OCI-LY7 (cell line): ENCODE results near the gene OAT. TPM values are rescaled to one million over a fixed set of nuclear protein-coding genes. Genes with fewer than 3 reads are reported as not detected.

Experiments
- BruUV-seq: library from RNA; stranded (reverse); fragments of 400-500 nt; replicated peaks from 2 replicates; lab custom pipeline; 2021; lab: Mats Ljungman, UMichigan
- CTCF ChIA-PET: fragments of 300-600 bp; sonication (Branson Sonifier 250); formaldehyde crosslinking; loops from one replicate; lab custom pipeline; 2022; ENCODE audit warnings: antibody characterized with exemption; ENCODE audit not compliant: unreplicated experiment; lab: Charles Lee
- POLR2A ChIA-PET: fragments of 300-600 bp; sonication (Branson Sonifier 250); formaldehyde crosslinking; loops from one replicate; lab custom pipeline; 2022; ENCODE audit warnings: antibody characterized with exemption; lab: Charles Lee
- DNase-seq: peaks from one replicate; pipeline ENCODE4 v3.0.0-alpha.2; 2015; ENCODE audit warnings: low spot score
- H2AFZ ChIP-seq: fragments of 200-600 bp; sonication (generic), shearing (Covaris generic); 2 replicates; pipeline ENCODE4 v1.6.1; 2014; ENCODE audit warnings: mild to moderate bottlenecking, antibody characterized with exemption, low read length, moderate library complexity
- H3K27ac ChIP-seq: fragments of 200-600 bp; sonication (generic); 2 replicates; pipeline ENCODE4 v1.5.1; 2014; ENCODE audit warnings: mixed run types, low read depth, mild to moderate bottlenecking, moderate library complexity, low read length, inconsistent platforms; ENCODE audit not compliant: poor library complexity, severe bottlenecking
- H3K36me3 ChIP-seq: fragments of 200-600 bp; sonication (generic); 2 replicates; pipeline ENCODE4 v1.6.1; 2014; ENCODE audit warnings: mild to moderate bottlenecking, antibody characterized with exemption, low read length, moderate library complexity, mixed read lengths; ENCODE audit not compliant: insufficient read depth
- H3K4me1 ChIP-seq: fragments of 200-600 bp; sonication (generic); 2 replicates; pipeline ENCODE4 v1.5.1; 2014; ENCODE audit warnings: mild to moderate bottlenecking, low read length; ENCODE audit not compliant: insufficient read depth, poor library complexity, severe bottlenecking
- H3K4me2 ChIP-seq: fragments of 200-600 bp; sonication (generic); 2 replicates; pipeline ENCODE4 v1.6.1; 2014; ENCODE audit warnings: mild to moderate bottlenecking, low read length
- H3K4me3 ChIP-seq: fragments of 200-600 bp; sonication (generic); 2 replicates; pipeline ENCODE4 v1.5.1; 2014; ENCODE audit warnings: mild to moderate bottlenecking, low read depth, low read length; ENCODE audit not compliant: poor library complexity, severe bottlenecking
- H3K79me2 ChIP-seq: fragments of 200-600 bp; sonication (generic); 2 replicates; pipeline ENCODE4 v1.6.1; 2016; ENCODE audit warnings: low read depth, mild to moderate bottlenecking, low read length, moderate library complexity, mixed read lengths; ENCODE audit not compliant: insufficient read depth
- H3K9me2 ChIP-seq: fragments of 200-600 bp; sonication (generic); 2 replicates; pipeline ENCODE4 v1.6.1; 2016; ENCODE audit warnings: mild to moderate bottlenecking, low read length, mixed read lengths; ENCODE audit not compliant: insufficient read depth
- H3K9me3 ChIP-seq: fragments of 200-600 bp; sonication (generic); 2 replicates; pipeline ENCODE4 v1.6.1; 2014; ENCODE audit warnings: mild to moderate bottlenecking, mixed run types, low read length, mixed read lengths
- H4K20me1 ChIP-seq: fragments of 200-600 bp; sonication (generic); 2 replicates; pipeline ENCODE4 v1.6.1; 2014; ENCODE audit warnings: mild to moderate bottlenecking, antibody characterized with exemption, low read length, moderate library complexity, mixed read lengths; ENCODE audit not compliant: insufficient read depth
- CTCF ChIP-seq: fragments of 200-600 bp; sonication (generic); conservative IDR thresholded peaks from 2 replicates; pipeline ENCODE4 v1.5.1; 2014; ENCODE audit warnings: mild to moderate bottlenecking, antibody characterized with exemption, low read length, moderate library complexity, mixed read lengths
- EZH2phosphoT487 ChIP-seq: fragments of 200-600 bp; sonication (generic); IDR thresholded peaks from 2 replicates; pipeline ENCODE4 v1.6.1; 2018; ENCODE audit warnings: low read depth, borderline replicate concordance, mild to moderate bottlenecking, mixed run types, antibody characterized with exemption, low read length, moderate library complexity, mixed read lengths
- intact Hi-C: fragments of 100-400 bp; cut with micrococcal nuclease; formaldehyde crosslinking; loops from one replicate; pipeline ENCODE4 v1.10.0; 2022; ENCODE audit not compliant: unreplicated experiment
- total RNA-seq, 2 experiments: library from RNA; depleted of rRNA in 1 of 2; stranded (reverse); fragments of >200 nt in 1 of 2; shearing (Covaris generic) in 1 of 2; gene quantifications; 2 replicates each; pipeline ENCODE4 v1.2.3, GENCODE V29; 2014 to 2022

The OAT gene
- total RNA-seq, 2 experiments from 2014 or later: 13.5 to 27.1 TPM

DNA sequence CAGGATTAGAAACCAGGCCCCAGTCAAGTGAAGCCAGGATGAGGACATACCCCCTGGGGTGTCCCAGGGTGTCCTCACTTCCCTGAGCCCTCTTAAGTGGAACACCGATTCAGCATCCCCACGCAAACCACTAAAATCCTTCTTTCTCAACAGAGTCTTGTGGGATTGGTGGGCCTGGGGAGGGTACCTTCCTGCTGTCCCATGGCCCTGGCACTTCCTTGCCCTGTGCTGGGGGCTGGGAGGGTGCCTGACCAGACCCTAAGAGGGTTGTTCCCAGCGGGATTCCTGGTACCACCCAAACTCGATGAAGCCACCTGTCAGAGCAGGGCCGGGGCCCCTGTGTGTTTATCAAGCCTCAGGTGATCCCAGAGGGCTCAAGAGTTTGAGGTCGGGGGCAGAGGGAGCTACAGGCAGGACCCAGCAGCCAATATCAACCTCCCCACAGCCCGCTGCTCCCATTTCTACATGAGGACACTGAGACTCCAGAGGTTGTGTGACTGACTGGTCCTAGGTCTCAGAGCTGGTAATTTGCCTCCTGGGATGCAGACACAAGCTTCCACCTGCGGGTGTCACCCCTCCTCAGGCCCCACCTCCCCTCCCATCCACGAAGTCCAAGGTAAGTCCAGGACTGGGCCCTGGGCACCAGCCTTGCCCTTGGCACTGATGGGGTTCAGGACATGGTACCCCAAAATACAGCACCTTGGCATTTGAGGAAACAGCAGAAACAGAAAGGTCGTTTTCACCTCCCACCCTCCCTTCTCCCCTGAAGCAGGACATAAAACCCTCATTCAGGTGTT lies 31.4 kb downstream of the OAT start:
- Histone ChIP-seq H2AFZ (no peak overlapping the region), H3K36me3 (no peaks in the 10 kb centered on the region), H3K9me3 (no peaks in the 10 kb centered on the region), H3K4me1 (peaks cover 5% of the 10 kb centered on the region), H3K4me2 (no peak overlapping the region), H4K20me1 (no peaks in the 10 kb centered on the region), H3K4me3 (no peak overlapping the region), H3K9me2 (no peaks in the 10 kb centered on the region), H3K27ac (no peak overlapping the region), H3K79me2 (no peaks in the 10 kb centered on the region)
- intact Hi-C loops: loop anchor here (5.0 to 10.0 kb wide), 2 partner anchors 212 to 295 kb away; partner anchors contain the start of gene CHST15
- DNase-seq: peak; percentile 14
- ChIA-PET CTCF (no interaction called here), POLR2A (no interaction called here)
- BruUV-seq: no TSS peak
- TF ChIP-seq EZH2phosphoT487 (no peak), CTCF (peak; percentile 30; the same call in 1 of the 2 replicates)

DNA sequence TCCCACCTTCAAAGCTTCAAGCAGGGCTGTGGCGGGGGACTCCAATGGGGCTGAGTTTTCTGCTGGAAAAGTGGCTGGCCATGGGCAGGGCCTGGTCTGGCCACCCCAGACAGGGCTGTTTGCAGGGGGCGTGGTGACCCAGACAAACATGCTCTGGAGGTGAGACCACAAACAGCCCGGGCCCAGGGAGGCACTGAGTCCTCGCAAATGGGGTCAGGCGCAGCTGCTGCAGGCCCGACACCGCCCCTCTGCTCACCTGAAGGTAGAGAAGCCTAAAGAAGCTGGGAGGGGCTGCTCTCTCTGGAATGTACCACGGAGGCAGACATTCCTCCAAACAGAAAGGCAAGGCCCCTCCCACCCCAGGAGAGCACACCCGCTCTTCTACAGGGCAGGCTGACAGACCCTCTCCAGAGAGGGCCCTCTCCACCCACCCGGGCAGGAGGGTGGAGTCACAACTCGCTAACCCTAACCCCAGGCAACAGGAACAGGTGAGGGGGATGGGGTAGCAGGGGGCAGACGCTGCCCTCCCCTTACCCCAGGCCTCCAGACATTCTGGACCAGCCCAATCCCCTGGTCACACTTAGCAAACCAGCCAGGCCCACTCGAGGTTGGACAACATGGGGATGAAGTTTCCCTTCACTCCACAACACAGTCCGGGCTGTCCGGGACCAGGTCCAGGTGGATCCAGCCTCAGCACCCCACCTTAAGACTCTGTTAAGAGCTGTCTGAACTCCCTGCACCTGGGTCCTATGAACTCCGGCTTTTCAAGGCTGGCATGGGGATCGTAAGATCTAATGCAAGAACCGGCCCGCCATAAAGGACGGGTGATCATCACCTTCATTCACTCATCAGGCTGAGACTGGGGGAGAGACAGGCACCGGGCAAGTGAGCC lies 32.3 kb downstream of the OAT start:
- no peaks in the 10 kb centered on the region for H3K36me3 ChIP-seq
- H3K9me2 ChIP-seq: no peaks in the 10 kb centered on the region
- no TSS peak for BruUV-seq
- TF ChIP-seq CTCF (no peak), EZH2phosphoT487 (no peak)
- intact Hi-C loops: loop anchor here (5.0 to 10.0 kb wide), 2 partner anchors 212 to 294 kb away; partner anchors contain the start of gene CHST15
- ChIA-PET POLR2A (no interaction called here), CTCF (no interaction called here)
- no peaks in the 10 kb centered on the region for H3K79me2 ChIP-seq
- H3K4me2 ChIP-seq: no peak overlapping the region
- H3K4me3 ChIP-seq: no peak overlapping the region
- no peaks in the 10 kb centered on the region for H3K9me3 ChIP-seq
- H2AFZ ChIP-seq: no peak overlapping the region
- no peaks in the 10 kb centered on the region for H4K20me1 ChIP-seq
- no peak overlapping the region for H3K27ac ChIP-seq
- peaks cover 5% of the 10 kb centered on the region for H3K4me1 ChIP-seq
- no peak for DNase-seq
